GM18861 (cell line): ENCODE data around the gene MEOX2.

Source experiments
- ATAC-seq: cut with Tn5 transposase; IDR thresholded peaks from one replicate; pipeline ENCODE4 v1.9.1; 2021; ENCODE audit not compliant: unreplicated experiment

Gene MEOX2

GRCh38 chr7:15686295-15686956 lies at the start of gene MEOX2:
TSS of gene MEOX2 (minus strand) at chr7:15686683. CDS start at chr7:15686402, 281 bp downstream.
- ATAC-seq, result no peak

DNA sequence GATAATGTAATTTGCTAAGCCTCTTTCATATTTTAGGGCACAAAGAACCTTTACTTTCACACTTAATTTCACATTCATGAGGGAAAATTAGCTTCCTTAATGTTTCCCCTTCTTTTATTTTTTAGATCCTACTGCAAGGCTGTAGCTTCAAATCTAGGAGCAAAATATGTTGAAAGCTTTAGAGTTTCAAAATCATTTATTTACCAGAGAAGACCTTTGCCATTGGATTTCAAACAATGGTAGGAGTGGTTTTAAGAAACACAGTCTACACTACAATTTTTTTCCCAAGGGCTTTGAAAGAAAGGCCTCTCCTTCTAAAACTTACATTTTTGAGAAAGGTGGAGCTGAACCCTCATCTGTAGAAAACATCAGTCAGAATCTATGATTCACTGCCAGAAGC lies 43.3 kb upstream of the MEOX2 start:
- ATAC-seq, result no peak

DNA sequence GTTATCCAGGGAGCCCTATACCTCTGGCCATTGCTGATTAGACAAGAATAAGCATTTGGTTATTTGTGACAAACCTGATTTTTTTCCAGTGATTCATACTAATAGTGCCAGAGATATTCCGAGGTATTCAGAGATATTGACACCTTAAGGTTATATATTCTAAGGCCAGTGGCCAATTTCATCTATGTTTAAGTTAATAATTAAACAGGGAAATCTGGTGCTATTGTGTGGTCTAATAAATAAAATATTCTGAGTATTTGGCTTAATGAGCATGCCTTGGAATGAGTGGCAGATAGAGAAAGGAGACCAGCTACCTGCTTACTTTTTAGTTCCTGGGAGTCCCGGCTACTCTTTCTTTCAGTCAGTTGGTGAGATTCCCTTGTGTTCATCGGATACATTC lies 38.6 kb upstream of the MEOX2 start:
- no peak for ATAC-seq

DNA sequence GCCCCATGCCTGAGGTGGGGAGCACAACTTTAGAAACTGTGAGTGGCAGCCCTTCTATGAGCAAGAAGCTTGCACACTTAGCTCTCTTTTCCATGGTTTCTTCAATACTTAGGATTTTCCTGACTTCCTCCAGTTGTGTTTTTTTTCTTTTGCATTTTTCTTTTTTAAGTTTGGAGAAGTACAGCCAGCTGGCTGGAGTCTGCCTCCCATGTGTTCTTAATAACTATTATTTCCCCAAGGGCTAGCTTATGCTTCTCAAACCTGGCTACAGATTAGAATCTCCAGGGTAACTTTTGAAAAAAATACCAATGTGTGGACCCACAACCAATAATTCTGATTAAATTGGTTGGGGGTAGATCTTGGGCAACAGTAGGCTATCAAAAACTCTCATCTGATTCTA lies 37.4 kb upstream of the MEOX2 start:
- no peak for ATAC-seq

DNA sequence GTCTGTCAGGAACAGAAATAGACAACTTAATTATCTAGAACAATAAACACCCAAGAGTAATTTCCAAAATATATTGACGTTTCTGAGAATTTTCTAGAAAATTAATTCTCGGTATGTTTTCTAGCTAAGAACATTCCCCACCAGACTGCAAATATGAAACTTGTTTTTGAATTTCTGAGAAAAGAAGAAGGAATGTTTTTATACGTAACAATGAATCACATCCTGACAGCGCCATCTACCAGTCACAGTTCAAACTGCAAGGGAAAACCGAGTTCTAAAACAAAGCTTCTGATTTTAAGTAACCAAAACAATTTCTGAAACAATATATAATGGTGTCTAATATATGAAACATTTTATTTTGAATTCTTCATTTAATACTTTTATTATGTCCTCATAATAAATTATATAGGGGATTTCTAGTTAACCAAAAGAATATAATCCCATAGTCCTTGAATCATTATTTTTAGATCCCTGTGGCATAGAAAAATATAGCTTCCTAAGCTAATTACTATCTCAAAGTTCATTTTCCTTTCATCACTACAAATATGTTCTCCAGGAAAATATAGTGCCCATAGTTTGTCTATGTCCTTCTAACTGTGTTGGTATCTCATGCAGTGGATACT lies 34.5 kb upstream of the MEOX2 start:
- no peak for ATAC-seq

- ATAC-seq, result no peak
Measured at GRCh38 chr7:15719311-15719710, 32.8 kb upstream of the MEOX2 start.

GRCh38 chr7:15715435-15715834 lies 29.0 kb upstream of the MEOX2 start:
- ATAC-seq, result no peak

DNA sequence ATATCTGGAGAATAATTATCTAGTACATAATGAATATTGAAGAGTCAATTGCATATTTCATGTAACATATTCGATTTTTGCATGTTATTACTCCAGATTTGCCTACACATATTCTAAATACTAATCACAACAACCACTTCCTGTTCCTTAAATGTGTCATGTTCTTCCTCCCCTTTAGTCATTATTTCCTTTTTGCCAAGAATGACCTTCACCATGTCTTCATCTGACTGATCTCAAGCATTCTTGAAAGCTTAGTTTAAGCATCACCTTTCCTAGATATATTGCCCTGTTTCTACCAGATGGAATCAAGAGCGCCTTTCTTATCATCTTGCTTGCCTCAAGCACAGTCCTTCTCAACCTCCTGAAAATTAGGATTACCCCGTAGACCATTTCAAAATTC lies 23.5 kb upstream of the MEOX2 start:
- ATAC-seq, result no peak

GRCh38 chr7:15707570-15707969 lies 21.1 kb upstream of the MEOX2 start:
- ATAC-seq, result no peak

- no peak for ATAC-seq
Measured at GRCh38 chr7:15703732-15704131, 17.2 kb upstream of the MEOX2 start.

- ATAC-seq, result no peak
Measured at GRCh38 chr7:15692501-15693020, 6.1 kb upstream of the MEOX2 start.

- no peak for ATAC-seq
Measured at GRCh38 chr7:15688911-15689310, 2.4 kb upstream of the MEOX2 start.

DNA sequence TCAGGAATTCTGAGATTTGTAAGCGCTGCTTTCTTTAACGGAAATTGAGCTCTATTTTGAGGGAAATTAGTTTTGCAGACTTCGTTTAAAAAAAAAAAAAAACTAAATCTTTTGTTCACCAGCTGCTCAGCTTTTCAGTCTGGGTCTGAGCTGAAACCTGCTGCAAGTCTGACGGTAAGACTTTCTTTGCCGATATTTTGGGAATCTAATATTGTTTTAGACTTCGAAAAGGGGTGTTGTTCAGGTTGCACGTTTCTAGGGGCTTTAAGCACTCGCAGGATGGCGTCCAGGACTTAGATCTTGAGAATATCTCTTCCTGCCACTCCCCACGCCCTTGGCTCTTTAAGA lies 1.8 kb upstream of the MEOX2 start:
- ATAC-seq, result no peak

- no peak for ATAC-seq
Measured at GRCh38 chr7:15687546-15688278, 1.2 kb upstream of the MEOX2 start.

DNA sequence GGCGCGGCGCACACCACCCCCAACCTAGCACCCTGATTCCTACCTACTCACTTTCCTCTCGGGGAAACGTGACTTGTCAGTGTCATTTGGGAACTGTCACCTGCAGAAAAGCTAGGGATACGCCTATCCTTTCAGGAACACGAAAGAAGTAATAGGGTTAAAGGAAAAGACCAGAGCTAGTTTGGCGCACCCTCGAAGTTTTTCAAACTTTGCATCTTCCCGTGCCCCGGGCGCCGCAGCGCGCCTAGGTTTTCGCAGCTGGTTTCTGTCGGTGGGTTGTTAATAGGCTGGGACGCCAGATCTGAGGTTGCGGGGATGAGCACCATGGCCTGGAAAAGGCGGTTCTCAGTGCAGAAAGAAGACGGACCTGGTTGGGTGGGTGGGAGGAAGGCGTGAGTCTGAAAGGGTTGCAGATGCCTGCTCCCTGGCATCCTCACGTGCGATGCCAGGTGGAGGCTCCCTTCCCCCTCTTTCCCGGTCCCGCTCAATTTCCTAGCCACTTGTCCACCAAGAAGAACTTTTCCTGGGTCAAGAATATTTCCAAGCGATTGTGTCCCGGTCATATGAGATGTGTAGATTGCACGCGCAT lies 568 bp upstream of the MEOX2 start:
- ATAC-seq, result no peak

DNA sequence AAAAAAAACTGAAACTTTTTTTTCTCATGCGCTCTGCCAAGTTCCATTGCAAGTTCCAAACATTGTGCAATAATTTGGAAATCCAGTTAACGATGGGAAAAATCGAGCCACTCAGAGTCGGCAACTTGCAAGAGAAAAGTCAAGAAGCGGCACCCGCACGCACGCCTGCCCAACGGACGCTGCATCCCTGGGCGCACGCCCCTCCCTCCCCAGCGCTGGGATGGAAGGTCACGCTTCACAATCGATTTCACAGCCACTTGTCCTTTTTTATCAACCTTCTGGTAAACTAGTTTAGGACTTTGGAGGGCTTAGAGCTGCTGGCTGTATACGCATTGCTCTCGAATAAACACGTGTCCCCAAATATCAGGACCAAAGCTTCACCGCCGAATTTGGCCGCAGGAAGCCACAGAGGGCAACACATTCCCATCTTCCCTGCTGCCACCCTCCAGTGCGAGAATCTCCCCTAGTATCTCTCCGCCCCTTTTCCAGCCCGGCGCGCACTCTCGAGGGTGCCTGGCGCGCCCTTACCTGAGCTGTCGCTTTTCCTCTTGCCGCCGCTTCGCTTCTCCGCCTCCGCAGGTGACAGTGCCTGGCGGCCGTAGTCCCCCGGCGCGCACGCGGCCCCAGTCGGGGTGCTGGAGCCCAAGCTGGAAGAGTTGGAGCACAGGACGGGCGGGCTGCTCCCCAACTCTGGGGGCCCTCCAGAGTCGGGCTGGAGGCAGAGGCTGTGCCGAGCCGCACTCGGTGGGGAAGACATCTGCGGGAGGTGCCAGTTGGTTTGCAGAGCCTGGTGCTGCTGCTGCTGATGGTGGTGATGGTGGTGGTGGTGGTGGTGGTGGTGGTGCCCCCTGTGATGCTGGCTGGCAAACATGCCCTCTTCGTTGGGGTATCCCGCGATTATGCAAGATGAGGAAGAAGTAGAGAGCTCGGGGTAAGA lies 857 bp downstream of the MEOX2 start:
- ATAC-seq, result no peak

GRCh38 chr7:15684871-15685270 lies 1.6 kb downstream of the MEOX2 start:
- ATAC-seq, result no peak

- ATAC-seq, result no peak
Measured at GRCh38 chr7:15684111-15684800, 2.2 kb downstream of the MEOX2 start.

DNA sequence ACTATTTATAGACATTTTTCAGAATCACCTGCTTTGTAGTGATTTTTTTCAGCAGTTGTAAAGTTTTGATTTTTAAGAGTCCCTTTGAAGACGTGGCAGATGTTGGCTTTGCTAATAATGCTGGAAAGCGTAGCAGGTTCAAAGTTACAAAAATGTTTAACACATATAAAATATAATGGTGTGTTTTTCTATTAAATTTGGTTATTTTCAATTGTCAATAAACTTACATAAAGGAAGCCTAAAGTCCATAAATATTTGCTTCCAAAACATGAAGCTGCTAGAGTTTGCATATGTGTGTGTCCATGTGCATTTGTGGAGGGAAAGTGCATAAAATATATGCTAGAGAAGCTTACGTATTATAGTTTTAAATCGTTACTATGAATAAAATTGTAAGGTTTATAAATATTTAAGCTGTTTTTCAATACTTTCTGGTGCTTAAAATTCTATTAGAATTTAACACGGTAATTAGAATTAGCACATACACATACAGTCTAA lies 3.7 kb downstream of the MEOX2 start:
- ATAC-seq, result no peak

DNA sequence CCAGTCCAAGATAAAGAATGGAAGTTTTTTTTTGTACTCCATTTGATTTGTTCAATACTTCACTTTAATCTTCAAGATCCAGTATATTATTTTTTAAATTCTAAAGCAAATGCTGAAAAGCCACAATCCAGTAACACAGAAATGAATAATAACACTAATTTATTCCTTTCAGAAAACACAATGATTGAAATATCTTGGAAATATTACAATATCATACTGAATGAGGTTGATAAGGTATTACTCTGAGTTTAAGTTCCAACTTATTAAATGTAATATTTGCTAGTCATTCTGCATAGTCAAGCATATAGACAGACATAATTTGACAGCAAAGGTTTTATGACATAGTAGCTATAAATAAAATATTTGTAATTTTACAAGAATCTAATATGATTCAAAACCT lies 4.4 kb downstream of the MEOX2 start:
- ATAC-seq, result no peak
